Measurements from ENCODE around the gene DIDO1. TPM values are rescaled to one million over a fixed set of nuclear protein-coding genes. Genes with fewer than 3 reads are reported as not detected.
A peak's percentile ranks its signal among the peaks of the same experiment; 100 is the strongest.

The DIDO1 gene
- total and polyA plus RNA-seq, 2 of the 13 experiments (the other 11 are each of a cell fraction or from before 2014, with no cell fraction given) = 75.0 to 75.1 TPM

GRCh38 chr20:62953839-62954703 is 27.8 kb upstream of the DIDO1 start (continued):
- TF ChIP-seq KDM2A (CRISPR knock-in tag; IDR thresholded peaks at IDR 0.05; ENCODE audit: borderline replicate concordance, low read depth) (peak; percentile 77; the same call in 1 of the 2 replicates), ZSCAN30 (CRISPR knock-in tag; IDR thresholded peaks at IDR 0.05) (peak; percentile 59; the same call in 1 of the 2 replicates), ZNF770 (CRISPR knock-in tag; IDR thresholded peaks at IDR 0.05) (no peak), JUN (CRISPR knock-in tag; IDR thresholded peaks at IDR 0.05) (0 out of 2 replicates have a peak, but pooled peaks have one; percentile 49), IRF9 (CRISPR knock-in tag; IDR thresholded peaks at IDR 0.05; ENCODE audit: borderline replicate concordance) (peak; percentile 99), FOXP4 (CRISPR knock-in tag; IDR thresholded peaks at IDR 0.05) (peak; percentile 91), GATAD2A (CRISPR knock-in tag; IDR thresholded peaks at IDR 0.05) (peak; percentile 75), PLSCR1 (CRISPR knock-in tag; IDR thresholded peaks at IDR 0.05; ENCODE audit: borderline replicate concordance) (peak; percentile 94; the same call in 1 of the 2 replicates), JUND (CRISPR knock-in tag; IDR thresholded peaks at IDR 0.05) (peak; percentile 82)
- TF ChIP-seq, protein P1, sequence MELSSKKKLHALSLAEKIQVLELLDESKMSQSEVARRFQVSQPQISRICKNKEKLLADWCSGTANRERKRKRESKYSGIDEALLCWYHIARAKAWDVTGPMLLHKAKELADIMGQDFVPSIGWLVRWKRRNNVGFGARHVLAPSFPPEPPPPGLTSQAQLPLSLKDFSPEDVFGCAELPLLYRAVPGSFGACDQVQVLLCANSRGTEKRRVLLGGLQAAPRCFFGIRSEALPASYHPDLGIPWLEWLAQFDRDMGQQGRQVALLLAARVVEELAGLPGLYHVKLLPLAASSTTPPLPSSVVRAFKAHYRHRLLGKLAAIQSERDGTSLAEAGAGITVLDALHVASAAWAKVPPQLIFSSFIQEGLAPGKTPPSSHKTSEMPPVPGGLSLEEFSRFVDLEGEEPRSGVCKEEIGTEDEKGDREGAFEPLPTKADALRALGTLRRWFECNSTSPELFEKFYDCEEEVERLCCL (CRISPR knock-in tag; IDR thresholded peaks at IDR 0.05; ENCODE audit: borderline replicate concordance) = peak; percentile 95
- TF ChIP-seq, protein P2, sequence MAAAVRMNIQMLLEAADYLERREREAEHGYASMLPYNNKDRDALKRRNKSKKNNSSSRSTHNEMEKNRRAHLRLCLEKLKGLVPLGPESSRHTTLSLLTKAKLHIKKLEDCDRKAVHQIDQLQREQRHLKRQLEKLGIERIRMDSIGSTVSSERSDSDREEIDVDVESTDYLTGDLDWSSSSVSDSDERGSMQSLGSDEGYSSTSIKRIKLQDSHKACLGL (CRISPR knock-in tag; IDR thresholded peaks at IDR 0.05) = peak; percentile 95
- TF ChIP-seq, protein P3, sequence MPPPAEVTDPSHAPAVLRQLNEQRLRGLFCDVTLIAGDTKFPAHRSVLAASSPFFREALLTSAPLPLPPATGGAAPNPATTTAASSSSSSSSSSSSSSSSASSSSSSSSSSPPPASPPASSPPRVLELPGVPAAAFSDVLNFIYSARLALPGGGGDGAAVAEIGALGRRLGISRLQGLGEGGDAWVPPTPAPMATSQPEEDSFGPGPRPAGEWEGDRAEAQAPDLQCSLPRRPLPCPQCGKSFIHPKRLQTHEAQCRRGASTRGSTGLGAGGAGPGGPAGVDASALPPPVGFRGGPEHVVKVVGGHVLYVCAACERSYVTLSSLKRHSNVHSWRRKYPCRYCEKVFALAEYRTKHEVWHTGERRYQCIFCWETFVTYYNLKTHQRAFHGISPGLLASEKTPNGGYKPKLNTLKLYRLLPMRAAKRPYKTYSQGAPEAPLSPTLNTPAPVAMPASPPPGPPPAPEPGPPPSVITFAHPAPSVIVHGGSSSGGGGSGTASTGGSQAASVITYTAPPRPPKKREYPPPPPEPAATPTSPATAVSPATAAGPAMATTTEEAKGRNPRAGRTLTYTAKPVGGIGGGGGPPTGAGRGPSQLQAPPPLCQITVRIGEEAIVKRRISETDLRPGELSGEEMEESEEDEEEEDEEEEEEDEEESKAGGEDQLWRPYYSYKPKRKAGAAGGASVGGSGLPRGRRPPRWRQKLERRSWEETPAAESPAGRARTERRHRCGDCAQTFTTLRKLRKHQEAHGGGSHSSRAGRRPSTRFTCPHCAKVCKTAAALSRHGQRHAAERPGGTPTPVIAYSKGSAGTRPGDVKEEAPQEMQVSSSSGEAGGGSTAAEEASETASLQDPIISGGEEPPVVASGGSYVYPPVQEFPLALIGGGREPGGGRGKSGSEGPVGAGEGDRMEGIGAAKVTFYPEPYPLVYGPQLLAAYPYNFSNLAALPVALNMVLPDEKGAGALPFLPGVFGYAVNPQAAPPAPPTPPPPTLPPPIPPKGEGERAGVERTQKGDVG (CRISPR knock-in tag; IDR thresholded peaks at IDR 0.05; ENCODE audit: borderline replicate concordance) = peak; percentile 69; the same call in 1 of the 2 replicates

All from HepG2 (cell line).